AG09309 (cell line): Measurements from ENCODE around the gene CEACAM6.

Experiments
- DNase-seq: peaks from one replicate; pipeline ENCODE4 v3.0.0-alpha.2; 2010; ENCODE audit warnings: low read depth
- H3K4me3 ChIP-seq: 2 replicates; pipeline ENCODE4 v1.5.1; 2011; ENCODE audit warnings: mild to moderate bottlenecking, low read depth, low read length, moderate library complexity; ENCODE audit not compliant: control insufficient read depth
- CTCF ChIP-seq: IDR thresholded peaks from 2 replicates; pipeline ENCODE4 v1.5.1; 2011; ENCODE audit warnings: mild to moderate bottlenecking, low read depth, low read length, inconsistent platforms; ENCODE audit not compliant: insufficient read depth, control insufficient read depth; ENCODE audit errors: missing control alignments

Gene CEACAM6

GRCh38 chr19:41811981-41812380 lies 56.7 kb downstream of the CEACAM6 start:
- DNase-seq = no peak
- no peak overlapping the region for H3K4me3 ChIP-seq
- TF ChIP-seq CTCF = no peak

- no peak overlapping the region for H3K4me3 ChIP-seq
- TF ChIP-seq CTCF = no peak
- DNase-seq = no peak
Measured at GRCh38 chr19:41813911-41814310, 58.6 kb downstream of the CEACAM6 start.

- TF ChIP-seq CTCF = no peak
- DNase-seq = no peak
- no peak overlapping the region for H3K4me3 ChIP-seq
Measured at GRCh38 chr19:41815301-41815700, 60.0 kb downstream of the CEACAM6 start.

DNA sequence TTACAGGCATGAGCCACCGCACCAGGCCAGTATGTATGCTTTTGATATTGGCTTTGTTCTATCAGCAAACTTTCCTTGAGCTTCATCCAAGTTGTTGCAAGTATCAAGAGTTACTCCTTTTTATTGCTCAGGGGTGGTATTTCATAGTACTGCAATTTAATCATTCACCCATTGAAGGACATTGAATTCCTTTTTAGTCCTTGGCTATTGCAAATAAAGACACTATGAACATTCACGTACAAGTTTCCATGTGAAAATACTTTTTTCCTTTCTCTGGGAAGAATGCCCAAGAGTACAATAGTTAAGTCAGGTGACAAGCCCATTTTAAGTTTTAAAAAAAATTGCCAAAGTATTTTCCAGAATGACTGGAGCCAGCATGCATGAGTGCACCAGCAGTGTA lies 61.4 kb downstream of the CEACAM6 start:
- TF ChIP-seq CTCF = no peak
- no peak for DNase-seq
- H3K4me3 ChIP-seq = no peak overlapping the region

- TF ChIP-seq CTCF = peak; percentile 48
- H3K4me3 ChIP-seq = no peak overlapping the region
- no peak for DNase-seq
Measured at GRCh38 chr19:41821003-41821735, 65.8 kb downstream of the CEACAM6 start.
